Measurements from ENCODE around the gene CDKN2B-AS1.

The CDKN2B-AS1 gene

GRCh38 chr9:22165144-22165543 lies 170.6 kb downstream of the CDKN2B-AS1 start:
- DNase-seq: no peak

- DNase-seq: no peak
Measured at GRCh38 chr9:22169243-22169642, 174.7 kb downstream of the CDKN2B-AS1 start.

- no peak for DNase-seq
Measured at GRCh38 chr9:22169727-22170503, 175.3 kb downstream of the CDKN2B-AS1 start.
